Hematopoietic multipotent progenitor cell treated with erythropoietin and hydrocortisone succinate and interleukin-3 and kit ligand, for 4 days (in vitro differentiated cells): ENCODE measurements around the gene ZNF358.

ENCODE experiments used
- DNase-seq: peaks from one replicate; pipeline ENCODE4 v3.0.0-alpha.2; 2015

The ZNF358 gene

GRCh38 chr19:7562646-7563393, 46.9 kb downstream of the ZNF358 start:
- DNase-seq: peak; percentile 54

- no peak for DNase-seq
Observed at GRCh38 chr19:7564866-7565265, 49.0 kb downstream of the ZNF358 start.

GRCh38 chr19:7565332-7565731, 49.4 kb downstream of the ZNF358 start:
- no peak for DNase-seq
